ENCODE measurements around the gene NPY4R2. TPM values are rescaled to one million over a fixed set of nuclear protein-coding genes. Genes with fewer than 3 reads are reported as not detected.
"Not testable (repeated sequence)": the region's sequence is repeated elsewhere in the genome, so short reads cannot be mapped to it uniquely, and the experiment has no call there.

Gene NPY4R2
- total RNA-seq, 1 donor from 2014 or later, result not detected

DNA sequence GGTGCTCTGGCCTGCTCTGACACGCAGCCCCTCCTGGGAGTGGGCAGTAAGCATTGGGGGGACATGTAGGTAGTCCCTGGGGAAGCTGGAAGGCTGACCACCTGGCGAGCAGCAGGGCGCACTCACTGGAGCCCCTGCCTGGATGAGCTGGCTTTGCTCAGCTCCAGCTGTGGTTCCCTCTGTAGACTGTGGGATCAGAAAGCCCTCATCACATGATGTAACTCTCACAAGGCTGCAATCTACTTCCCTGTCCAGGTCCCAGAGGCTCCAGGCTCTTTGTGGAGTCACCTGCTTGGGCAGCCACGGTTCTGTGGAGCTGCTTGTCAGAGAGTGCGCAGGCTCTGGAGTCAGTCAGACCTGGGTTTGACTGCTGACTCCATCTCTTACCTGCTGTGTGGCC, 44.3 kb downstream of the NPY4R2 start:
- DNase-seq (ENCODE audit: low read depth); H3K4me3 ChIP-seq (ENCODE audit: low read depth, low read length): not testable (repeated sequence)

GRCh38 chr10:47964280-47965063, 46.0 kb downstream of the NPY4R2 start:
- DNase-seq (ENCODE audit: low read depth), result not testable (repeated sequence)

DNA sequence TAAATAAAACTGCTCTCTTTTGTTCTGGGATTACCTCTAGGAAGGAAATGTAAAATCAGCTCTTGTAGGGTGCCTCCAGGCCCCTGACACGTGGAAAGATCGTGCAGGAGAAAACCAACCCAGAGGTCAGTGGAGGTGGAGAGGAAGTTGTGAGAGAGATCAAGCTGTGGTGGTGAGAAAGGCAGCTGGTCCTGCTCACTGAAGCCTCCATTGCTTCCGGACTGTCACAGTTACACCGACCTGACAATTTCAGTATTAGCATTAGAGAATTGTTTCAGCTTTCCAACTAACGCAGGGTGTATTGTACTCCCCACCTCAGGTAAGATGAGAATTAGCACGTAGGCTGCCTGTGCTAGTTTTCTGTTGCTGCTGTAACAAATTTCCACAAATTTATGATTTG, 50.5 kb downstream of the NPY4R2 start:
- DNase-seq (ENCODE audit: low read depth); H3K4me3 ChIP-seq (ENCODE audit: low read depth, low read length): not testable (repeated sequence)

More at GRCh38 chr10:47964280-47965063, 46.0 kb downstream of the NPY4R2 start:
- H3K4me3 ChIP-seq (ENCODE audit: low read depth, low read length), result not testable (repeated sequence)

- DNase-seq (ENCODE audit: low read depth); H3K4me3 ChIP-seq (ENCODE audit: low read depth, low read length): not testable (repeated sequence)
These were observed 51.6 kb downstream of the NPY4R2 start for GRCh38 chr10:47970047-47970446.

GRCh38 chr10:47971598-47971997, 53.1 kb downstream of the NPY4R2 start:
- DNase-seq (ENCODE audit: low read depth); H3K4me3 ChIP-seq (ENCODE audit: low read depth, low read length): not testable (repeated sequence)

- DNase-seq (ENCODE audit: low read depth); H3K4me3 ChIP-seq (ENCODE audit: low read depth, low read length): not testable (repeated sequence)
These were observed 53.6 kb downstream of the NPY4R2 start for GRCh38 chr10:47972077-47972476.

Other genes with a start within 250 kb of the NPY4R2 start
- 0.07 TPM in 1 of 2 replicates, not detected in the other for gene SYT15B, start 155.1 kb upstream of the NPY4R2 start, total RNA-seq
- 7.0 TPM in 1 of 2 replicates, not detected in the other for gene FAM25C, start 81.1 kb downstream of the NPY4R2 start, total RNA-seq